Fibroblast of lung (primary cell): ENCODE measurements around the gene GPC5. TPM values are rescaled to one million over a fixed set of nuclear protein-coding genes. Genes with fewer than 3 reads are reported as not detected.

ENCODE experiments used
- DNase-seq, 2 donors: peaks; one replicate each; pipeline versions ENCODE4 v3.0.0 to v3.0.0-alpha.2; 2010; ENCODE audit warnings: low read depth in 2 of 2
- H2AFZ ChIP-seq: 2 replicates; pipeline ENCODE4 v1.5.1; 2012; ENCODE audit warnings: low read length, control low read depth, inconsistent platforms
- H3K27ac ChIP-seq: 2 replicates; pipeline ENCODE4 v1.5.1; 2011; ENCODE audit warnings: low read length, control low read depth; ENCODE audit not compliant: insufficient read depth
- H3K27me3 ChIP-seq: 2 replicates; pipeline ENCODE4 v1.5.1; 2011; ENCODE audit warnings: mild to moderate bottlenecking, low read length; ENCODE audit not compliant: control insufficient read depth, insufficient read depth
- H3K36me3 ChIP-seq: 2 replicates; pipeline ENCODE4 v1.5.1; 2011; ENCODE audit warnings: low read length; ENCODE audit not compliant: control insufficient read depth, insufficient read depth
- H3K4me1 ChIP-seq: 2 replicates; pipeline ENCODE4 v1.5.1; 2011; ENCODE audit warnings: low read length; ENCODE audit not compliant: control insufficient read depth, insufficient read depth; ENCODE audit errors: extremely low read depth
- H3K4me2 ChIP-seq: 2 replicates; pipeline ENCODE4 v1.5.1; 2011; ENCODE audit warnings: low read length, control low read depth; ENCODE audit not compliant: insufficient read depth; ENCODE audit errors: extremely low read depth
- H3K4me3 ChIP-seq, 4 experiments: fragments of 200-600 bp in 1 of 4; sonication (generic) in 1 of 4; replicated peaks in 1 of 4; 2 replicates each; pipeline ENCODE4 v1.5.1; 2011 to 2016; ENCODE audit warnings: low read length in 4 of 4, low read depth in 3 of 4, mild to moderate bottlenecking in 3 of 4, control low read depth in 2 of 4, inconsistent platforms in 1 of 4, mixed read lengths in 1 of 4; ENCODE audit not compliant: insufficient read depth in 1 of 4; ENCODE audit errors: control extremely low read depth in 1 of 4
- H3K79me2 ChIP-seq: 2 replicates; pipeline ENCODE4 v1.5.1; 2012; ENCODE audit warnings: mild to moderate bottlenecking, low read length, inconsistent platforms; ENCODE audit not compliant: control insufficient read depth, insufficient read depth
- H3K9ac ChIP-seq: 2 replicates; pipeline ENCODE4 v1.5.1; 2011; ENCODE audit warnings: mild to moderate bottlenecking, low read length, control low read depth; ENCODE audit not compliant: insufficient read depth
- H3K9me3 ChIP-seq: 2 replicates; pipeline ENCODE4 v1.5.1; 2012; ENCODE audit warnings: low read depth, low read length; ENCODE audit not compliant: control insufficient read depth, insufficient read depth
- H4K20me1 ChIP-seq: 2 replicates; pipeline ENCODE4 v1.5.1; 2011; ENCODE audit warnings: low read length; ENCODE audit not compliant: control insufficient read depth, insufficient read depth; ENCODE audit errors: extremely low read depth
- CTCF ChIP-seq, 2 donors: IDR thresholded peaks in 1 of 2; conservative IDR thresholded peaks in 1 of 2; 1 replicate in 1 of 2; 2 replicates in 1 of 2; pipeline ENCODE4 v1.5.1; 2011 to 2012; ENCODE audit warnings: low read length in 2 of 2, control low read depth in 1 of 2, inconsistent platforms in 1 of 2, low read depth in 1 of 2, mild to moderate bottlenecking in 1 of 2
- EZH2 ChIP-seq: IDR thresholded peaks from 2 replicates; pipeline ENCODE4 v1.5.1; 2012; ENCODE audit warnings: low read length, control low read depth, mild to moderate bottlenecking; ENCODE audit errors: missing control alignments
- polyA plus RNA-seq, 2 donors: library from polyadenylated mRNA; depleted of rRNA in 1 of 2; stranded (reverse) in 1 of 2; unstranded in 1 of 2; fragments of >200 nt; gene quantifications; 2 replicates each; pipeline ENCODE4 v1.2.1, GENCODE V29; 2011 to 2012; ENCODE audit warnings: missing spikeins in 1 of 2
- total RNA-seq: library from RNA; depleted of rRNA; stranded (reverse); fragments of >200 nt; gene quantifications from 2 replicates; pipeline ENCODE4 v1.2.1, GENCODE V29; 2014

The GPC5 gene
- total and polyA plus RNA-seq, 2 donors (not counting 1 experiment from before 2014, with no cell fraction given): 0.17 TPM; not detected in 1

- DNase-seq: no peak
- no peaks in the 10 kb centered on the region for H3K36me3 ChIP-seq
- H3K79me2 ChIP-seq: no peaks in the 10 kb centered on the region
- no peak overlapping the region for H3K4me2 ChIP-seq
- no peak overlapping the region for H2AFZ ChIP-seq
- no peaks in the 10 kb centered on the region for H3K9me3 ChIP-seq
- no peak overlapping the region for H3K27ac ChIP-seq
- no peak overlapping the region for H3K9ac ChIP-seq
- H3K4me3 ChIP-seq: no peak overlapping the region
- no peaks in the 10 kb centered on the region for H3K27me3 ChIP-seq
- H3K4me1 ChIP-seq: no peaks in the 10 kb centered on the region
- TF ChIP-seq CTCF (conservative IDR thresholded peaks at IDR 0.05 in 1 of 2, IDR thresholded peaks at IDR 0.05 in 1 of 2; ENCODE audit: low read depth in 1 of 2, low read length in 2 of 2): no peak
- TF ChIP-seq EZH2: no peak
- no peaks in the 10 kb centered on the region for H4K20me1 ChIP-seq
These were observed 562.5 kb downstream of the GPC5 start for GRCh38 chr13:91960947-91961346.

GRCh38 chr13:91962946-91963345 lies 564.5 kb downstream of the GPC5 start:
- Histone ChIP-seq H3K9ac (no peak overlapping the region), H3K27me3 (no peaks in the 10 kb centered on the region), H3K9me3 (no peaks in the 10 kb centered on the region), H3K4me3 (no peak overlapping the region), H2AFZ (no peak overlapping the region), H3K79me2 (no peaks in the 10 kb centered on the region), H3K4me1 (no peaks in the 10 kb centered on the region), H3K27ac (no peak overlapping the region), H3K36me3 (no peaks in the 10 kb centered on the region), H4K20me1 (no peaks in the 10 kb centered on the region), H3K4me2 (no peak overlapping the region)
- no peak for TF ChIP-seq EZH2
- TF ChIP-seq CTCF (conservative IDR thresholded peaks at IDR 0.05 in 1 of 2, IDR thresholded peaks at IDR 0.05 in 1 of 2; ENCODE audit: low read depth in 1 of 2, low read length in 2 of 2): no peak
- DNase-seq: no peak

- Histone ChIP-seq H3K36me3 (no peaks in the 10 kb centered on the region), H3K9ac (no peak overlapping the region)
- TF ChIP-seq CTCF (conservative IDR thresholded peaks at IDR 0.05 in 1 of 2, IDR thresholded peaks at IDR 0.05 in 1 of 2; ENCODE audit: low read depth in 1 of 2, low read length in 2 of 2): no peak
- no peak for TF ChIP-seq EZH2
These were observed 567.1 kb downstream of the GPC5 start for GRCh38 chr13:91965511-91965910.

More at GRCh38 chr13:91965511-91965910, 567.1 kb downstream of the GPC5 start:
- no peaks in the 10 kb centered on the region for H3K79me2 ChIP-seq
- H3K4me1 ChIP-seq: no peaks in the 10 kb centered on the region
- no peak overlapping the region for H2AFZ ChIP-seq
- H3K27me3 ChIP-seq: no peaks in the 10 kb centered on the region
- H4K20me1 ChIP-seq: no peaks in the 10 kb centered on the region
- no peaks in the 10 kb centered on the region for H3K9me3 ChIP-seq
- DNase-seq: no peak
- no peak overlapping the region for H3K4me3 ChIP-seq
- no peak overlapping the region for H3K4me2 ChIP-seq
- no peak overlapping the region for H3K27ac ChIP-seq
